Suprapubic skin (tissue), 3 donors: ENCODE measurements around the gene ACOX1.

Experiments
- POLR2A ChIP-seq, 2 donors: fragments of 450-650 bp; IDR thresholded peaks; one replicate each; pipeline ENCODE4 v1.6.1; 2017; ENCODE audit warnings: antibody characterized with exemption in 2 of 2, mild to moderate bottlenecking in 2 of 2, moderate library complexity in 2 of 2
- TF ChIP-seq, protein P1 (sequence below), 2 donors: fragments of 200-600 bp in 1 of 2; fragments of 450-650 bp in 1 of 2; sonication (generic) in 1 of 2; IDR thresholded peaks; one replicate each; pipeline ENCODE4 v1.5.1; 2016 to 2019; ENCODE audit warnings: antibody characterized with exemption in 2 of 2, mild to moderate bottlenecking in 1 of 2, moderate library complexity in 1 of 2

DNA sequence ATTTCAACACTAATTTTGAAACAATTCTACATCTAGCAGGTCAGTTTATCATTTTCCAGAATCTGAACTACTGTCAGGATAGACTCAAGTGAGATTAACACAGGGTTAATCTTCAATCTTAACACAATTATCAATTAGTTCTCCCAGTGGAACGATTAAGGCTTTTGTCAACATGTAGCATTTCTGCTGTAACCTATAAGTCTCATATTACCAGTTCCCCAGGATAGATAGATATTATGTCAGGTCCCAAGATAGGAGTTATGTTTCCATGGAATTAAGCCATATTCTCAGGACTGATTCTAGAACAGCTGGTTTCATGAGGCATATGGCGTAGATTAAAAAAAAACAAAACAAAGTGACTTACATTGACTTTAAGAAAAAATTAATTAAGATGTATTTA is 33.8 kb downstream of the ACOX1 start:
- TF ChIP-seq, protein P1, sequence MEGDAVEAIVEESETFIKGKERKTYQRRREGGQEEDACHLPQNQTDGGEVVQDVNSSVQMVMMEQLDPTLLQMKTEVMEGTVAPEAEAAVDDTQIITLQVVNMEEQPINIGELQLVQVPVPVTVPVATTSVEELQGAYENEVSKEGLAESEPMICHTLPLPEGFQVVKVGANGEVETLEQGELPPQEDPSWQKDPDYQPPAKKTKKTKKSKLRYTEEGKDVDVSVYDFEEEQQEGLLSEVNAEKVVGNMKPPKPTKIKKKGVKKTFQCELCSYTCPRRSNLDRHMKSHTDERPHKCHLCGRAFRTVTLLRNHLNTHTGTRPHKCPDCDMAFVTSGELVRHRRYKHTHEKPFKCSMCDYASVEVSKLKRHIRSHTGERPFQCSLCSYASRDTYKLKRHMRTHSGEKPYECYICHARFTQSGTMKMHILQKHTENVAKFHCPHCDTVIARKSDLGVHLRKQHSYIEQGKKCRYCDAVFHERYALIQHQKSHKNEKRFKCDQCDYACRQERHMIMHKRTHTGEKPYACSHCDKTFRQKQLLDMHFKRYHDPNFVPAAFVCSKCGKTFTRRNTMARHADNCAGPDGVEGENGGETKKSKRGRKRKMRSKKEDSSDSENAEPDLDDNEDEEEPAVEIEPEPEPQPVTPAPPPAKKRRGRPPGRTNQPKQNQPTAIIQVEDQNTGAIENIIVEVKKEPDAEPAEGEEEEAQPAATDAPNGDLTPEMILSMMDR (IDR thresholded peaks at IDR 0.05) = no peak
- TF ChIP-seq POLR2A (IDR thresholded peaks at IDR 0.05) = no peak
